ENCODE data around the gene MRPL14. TPM values are rescaled to one million over a fixed set of nuclear protein-coding genes. Genes with fewer than 3 reads are reported as not detected.

The MRPL14 gene
- total RNA-seq, 1 donor from 2014 or later, result 67.3 TPM

DNA sequence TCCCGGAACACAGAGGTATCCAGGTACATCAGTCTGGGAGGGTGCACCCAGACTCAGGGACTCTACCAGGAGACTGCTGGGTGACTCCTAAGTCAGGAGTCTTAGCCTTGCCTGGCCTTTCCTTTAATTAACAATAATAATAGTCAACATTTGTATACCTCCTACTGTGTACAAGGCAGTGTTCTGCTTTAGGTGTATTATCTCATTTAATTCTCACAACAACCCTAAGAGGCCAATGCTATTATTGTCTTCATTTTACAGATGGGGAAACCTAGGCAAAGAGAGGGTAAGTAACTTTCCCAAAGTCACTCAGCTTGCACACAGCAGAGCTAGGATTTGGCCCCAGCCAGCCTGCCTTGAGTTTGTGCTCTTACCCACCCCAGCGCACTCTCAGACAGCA is 39.6 kb downstream of the MRPL14 start:
- peaks cover 4% of the 10 kb centered on the region for H3K4me1 Mint-ChIP-seq (ENCODE audit: low read depth)
- intact Hi-C loops (cut with micrococcal nuclease), result no loop called here
- no peaks in the 10 kb centered on the region for H3K27me3 Mint-ChIP-seq (ENCODE audit: low read depth)
- DNase-seq (ENCODE audit: low spot score), result no peak
- no peak overlapping the region for H3K27ac Mint-ChIP-seq
- H3K4me3 Mint-ChIP-seq (ENCODE audit: low read depth), result no peak overlapping the region
- H3K36me3 Mint-ChIP-seq (ENCODE audit: low read depth), result peaks cover 4% of the 10 kb centered on the region
- no peaks in the 10 kb centered on the region for H3K9me3 Mint-ChIP-seq

DNA sequence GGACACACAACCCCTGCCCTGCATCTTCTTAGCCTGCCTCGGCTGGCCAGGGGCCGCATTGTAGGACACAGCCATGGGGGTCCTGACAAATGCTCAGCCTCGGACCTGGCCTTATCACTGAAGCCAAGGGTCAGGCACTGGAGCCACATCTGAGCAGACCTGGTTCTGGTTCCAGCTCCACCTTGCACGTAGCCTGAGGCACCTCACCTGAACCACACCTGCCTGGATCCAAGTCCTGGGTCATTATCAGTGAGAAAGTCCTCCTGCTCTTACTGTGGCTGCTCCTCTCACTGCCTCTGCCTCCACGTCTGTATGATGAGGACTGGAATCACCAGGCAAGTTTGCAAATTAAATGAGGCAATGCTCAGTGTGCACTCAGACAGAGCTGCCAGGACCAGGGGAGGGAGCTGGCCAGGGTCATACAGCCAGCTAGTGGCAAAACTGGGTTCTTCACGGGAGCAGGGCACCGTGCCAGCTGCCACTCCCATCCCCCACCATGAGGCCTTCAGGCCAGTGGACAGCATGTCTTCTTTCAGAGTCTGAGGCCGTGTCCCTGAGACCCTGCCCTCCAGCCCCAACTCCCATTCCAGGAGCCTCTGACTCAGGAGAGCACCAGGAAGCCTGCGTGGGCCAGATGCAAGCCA is 40.2 kb downstream of the MRPL14 start:
- no peak overlapping the region for H3K27ac Mint-ChIP-seq
- H3K9me3 Mint-ChIP-seq, result no peaks in the 10 kb centered on the region
- H3K36me3 Mint-ChIP-seq (ENCODE audit: low read depth), result peaks cover 4% of the 10 kb centered on the region
- intact Hi-C loops (cut with micrococcal nuclease), result no loop called here
- H3K4me1 Mint-ChIP-seq (ENCODE audit: low read depth), result peaks cover 4% of the 10 kb centered on the region
- no peaks in the 10 kb centered on the region for H3K27me3 Mint-ChIP-seq (ENCODE audit: low read depth)
- no peak overlapping the region for H3K4me3 Mint-ChIP-seq (ENCODE audit: low read depth)
- DNase-seq (ENCODE audit: low spot score), result no peak

- H3K36me3 Mint-ChIP-seq (ENCODE audit: low read depth), result no peaks in the 10 kb centered on the region
- intact Hi-C loops (cut with micrococcal nuclease), result no loop called here
Measured at GRCh38 chr6:44085219-44085618, 42.0 kb downstream of the MRPL14 start.

DNA sequence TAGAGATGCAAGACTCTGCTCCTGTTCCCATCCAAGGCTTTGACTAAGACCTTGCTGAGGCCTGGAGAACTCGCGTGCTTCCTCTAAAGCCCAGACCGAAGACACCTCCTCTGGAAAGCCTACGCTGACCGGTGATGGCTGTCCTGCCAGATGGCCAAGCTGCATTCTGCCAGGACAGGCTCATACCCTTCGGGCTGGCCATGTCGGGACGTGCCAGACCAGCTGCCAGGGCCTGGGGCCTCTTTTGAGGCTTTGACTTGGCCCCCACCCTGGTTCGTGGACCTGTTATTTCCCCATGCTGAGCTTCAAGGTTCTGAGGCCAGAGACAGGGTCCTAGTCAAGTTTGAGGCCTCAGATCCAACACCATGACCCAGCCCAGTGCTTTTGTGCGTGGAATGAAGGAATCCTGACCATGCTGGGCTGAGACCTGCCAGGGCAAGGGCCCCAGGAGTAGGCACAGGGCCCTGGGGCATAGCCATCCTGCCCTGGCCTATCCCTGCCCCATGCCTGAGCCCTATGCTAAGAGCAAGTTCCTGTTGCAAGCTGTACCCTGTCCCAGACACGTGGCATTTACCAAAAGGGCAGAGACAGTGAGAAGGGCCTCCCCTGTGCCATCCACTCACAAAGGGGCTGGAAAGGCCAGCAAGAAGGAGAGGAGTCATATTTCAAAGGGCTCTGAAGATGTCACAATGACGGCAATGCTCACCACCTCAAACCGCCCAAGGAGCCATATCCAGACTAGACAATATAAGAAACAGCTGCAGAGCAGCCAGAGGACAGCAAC is 42.8 kb downstream of the MRPL14 start:
- DNase-seq (ENCODE audit: low spot score), result no peak
- no peak overlapping the region for H3K27ac Mint-ChIP-seq

More at GRCh38 chr6:44085219-44085618, 42.0 kb downstream of the MRPL14 start:
- Mint-ChIP-seq H3K27ac (no peak overlapping the region), H3K27me3 (ENCODE audit: low read depth) (no peaks in the 10 kb centered on the region), H3K4me3 (ENCODE audit: low read depth) (no peak overlapping the region), H3K9me3 (no peaks in the 10 kb centered on the region), H3K4me1 (ENCODE audit: low read depth) (peaks cover 6% of the 10 kb centered on the region)
- DNase-seq (ENCODE audit: low spot score), result no peak

GRCh38 chr6:44082872-44083321 is 44.4 kb downstream of the MRPL14 start:
- H3K27me3 Mint-ChIP-seq (ENCODE audit: low read depth), result peaks cover 1% of the 10 kb centered on the region
- no peaks in the 10 kb centered on the region for H3K9me3 Mint-ChIP-seq
- intact Hi-C loops (cut with micrococcal nuclease), result no loop called here
- DNase-seq (ENCODE audit: low spot score), result no peak
- no peaks in the 10 kb centered on the region for H3K36me3 Mint-ChIP-seq (ENCODE audit: low read depth)
- peaks cover 8% of the 10 kb centered on the region for H3K4me1 Mint-ChIP-seq (ENCODE audit: low read depth)
- H3K4me3 Mint-ChIP-seq (ENCODE audit: low read depth), result no peak overlapping the region
- no peak overlapping the region for H3K27ac Mint-ChIP-seq

More for the DNA sequence above, 42.8 kb downstream of the MRPL14 start:
- H3K36me3 Mint-ChIP-seq (ENCODE audit: low read depth), result no peaks in the 10 kb centered on the region
- intact Hi-C loops (cut with micrococcal nuclease), result no loop called here
- H3K27me3 Mint-ChIP-seq (ENCODE audit: low read depth), result no peaks in the 10 kb centered on the region
- peaks cover 6% of the 10 kb centered on the region for H3K4me1 Mint-ChIP-seq (ENCODE audit: low read depth)
- H3K4me3 Mint-ChIP-seq (ENCODE audit: low read depth), result no peak overlapping the region
- no peaks in the 10 kb centered on the region for H3K9me3 Mint-ChIP-seq

GRCh38 chr6:44081753-44082152 is 45.5 kb downstream of the MRPL14 start:
- Mint-ChIP-seq H3K9me3 (no peaks in the 10 kb centered on the region), H3K36me3 (ENCODE audit: low read depth) (no peaks in the 10 kb centered on the region), H3K27ac (no peak overlapping the region), H3K27me3 (ENCODE audit: low read depth) (peaks cover 1% of the 10 kb centered on the region), H3K4me3 (ENCODE audit: low read depth) (no peak overlapping the region), H3K4me1 (ENCODE audit: low read depth) (peaks cover 8% of the 10 kb centered on the region)
- intact Hi-C loops (cut with micrococcal nuclease), result no loop called here
- no peak for DNase-seq (ENCODE audit: low spot score)

GRCh38 chr6:44080561-44081521 is 46.4 kb downstream of the MRPL14 start:
- intact Hi-C loops (cut with micrococcal nuclease), result no loop called here
- Mint-ChIP-seq H3K27ac (no peak overlapping the region), H3K4me3 (ENCODE audit: low read depth) (no peak overlapping the region), H3K27me3 (ENCODE audit: low read depth) (peaks cover 1% of the 10 kb centered on the region), H3K9me3 (no peaks in the 10 kb centered on the region), H3K4me1 (ENCODE audit: low read depth) (peaks cover 8% of the 10 kb centered on the region), H3K36me3 (ENCODE audit: low read depth) (no peaks in the 10 kb centered on the region)
- no peak for DNase-seq (ENCODE audit: low spot score)

DNA sequence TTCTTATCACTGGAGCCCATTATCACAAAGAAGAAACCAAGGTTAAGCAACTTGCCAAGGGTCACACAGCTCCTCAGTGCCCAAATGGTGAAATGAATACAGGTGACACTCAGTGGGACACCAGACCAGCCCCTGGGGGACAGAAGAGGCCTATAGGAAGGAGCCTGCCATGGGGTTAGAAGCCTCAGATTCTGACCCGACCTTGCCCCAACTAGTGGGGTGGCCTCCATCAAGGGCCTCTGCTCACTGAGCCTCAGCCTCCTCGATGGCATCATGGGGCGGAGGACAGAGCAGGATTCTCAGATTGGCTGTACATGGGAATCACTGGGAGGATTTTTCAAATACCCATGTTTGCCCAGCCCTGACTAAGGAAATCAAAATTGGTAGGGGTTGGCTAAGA is 47.6 kb downstream of the MRPL14 start:
- H3K4me1 Mint-ChIP-seq (ENCODE audit: low read depth), result peaks cover 9% of the 10 kb centered on the region
- H3K4me3 Mint-ChIP-seq (ENCODE audit: low read depth), result no peak overlapping the region
- H3K27ac Mint-ChIP-seq, result no peak overlapping the region
- no peaks in the 10 kb centered on the region for H3K36me3 Mint-ChIP-seq (ENCODE audit: low read depth)
- peaks cover 1% of the 10 kb centered on the region for H3K27me3 Mint-ChIP-seq (ENCODE audit: low read depth)
- intact Hi-C loops (cut with micrococcal nuclease), result loop anchor here (1.0 to 10.0 kb wide), 5 partner anchors 155 to 471 kb away; no protein-coding TSS in a partner anchor
- no peaks in the 10 kb centered on the region for H3K9me3 Mint-ChIP-seq
- DNase-seq (ENCODE audit: low spot score), result no peak

GRCh38 chr6:44078827-44079671 is 48.2 kb downstream of the MRPL14 start:
- H3K4me3 Mint-ChIP-seq (ENCODE audit: low read depth), result no peak overlapping the region
- intact Hi-C loops (cut with micrococcal nuclease), result loop anchor here (1.0 to 10.0 kb wide), 5 partner anchors 154 to 471 kb away; no protein-coding TSS in a partner anchor
- peaks cover 1% of the 10 kb centered on the region for H3K27me3 Mint-ChIP-seq (ENCODE audit: low read depth)
- no peak overlapping the region for H3K27ac Mint-ChIP-seq
- no peaks in the 10 kb centered on the region for H3K9me3 Mint-ChIP-seq
- DNase-seq (ENCODE audit: low spot score), result peak; percentile 58
- H3K36me3 Mint-ChIP-seq (ENCODE audit: low read depth), result no peaks in the 10 kb centered on the region
- H3K4me1 Mint-ChIP-seq (ENCODE audit: low read depth), result peaks cover 15% of the 10 kb centered on the region

DNA sequence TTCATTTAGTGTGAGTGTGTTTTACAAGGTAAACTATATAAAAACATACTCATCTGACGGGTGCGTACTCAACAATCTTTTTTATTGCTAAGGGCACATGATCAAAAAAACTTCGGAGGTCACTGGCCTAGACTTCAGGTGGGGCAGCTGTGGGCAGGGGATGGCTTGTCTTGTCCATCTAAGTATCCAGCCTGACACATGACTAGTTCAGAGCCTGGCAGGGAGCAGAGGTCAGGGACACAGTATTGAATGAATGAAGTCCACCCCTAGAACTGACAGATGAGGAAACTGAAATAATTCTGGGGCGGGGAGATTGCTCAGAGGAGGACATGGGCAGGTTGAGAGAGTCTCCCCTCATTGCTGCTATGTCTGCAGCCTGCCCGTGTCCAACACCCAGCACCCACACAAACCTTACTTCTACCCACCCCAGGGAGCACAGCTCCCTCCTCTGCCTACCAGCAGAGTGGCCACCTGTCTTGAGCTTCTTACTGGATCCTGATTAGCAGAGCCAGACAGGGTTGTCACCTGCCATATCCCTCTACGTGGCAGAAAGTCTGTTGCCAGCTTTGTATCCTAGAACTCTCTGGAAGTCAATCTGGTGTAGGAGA is 48.9 kb downstream of the MRPL14 start:
- DNase-seq (ENCODE audit: low spot score), result no peak
- Mint-ChIP-seq H3K27me3 (ENCODE audit: low read depth) (peaks cover 1% of the 10 kb centered on the region), H3K36me3 (ENCODE audit: low read depth) (no peaks in the 10 kb centered on the region), H3K4me1 (ENCODE audit: low read depth) (peaks cover 20% of the 10 kb centered on the region), H3K9me3 (no peaks in the 10 kb centered on the region), H3K4me3 (ENCODE audit: low read depth) (no peak overlapping the region), H3K27ac (no peak overlapping the region)
- intact Hi-C loops (cut with micrococcal nuclease), result loop anchor here (10.0 kb wide), 1 partner anchor 154 kb away; no protein-coding TSS in a partner anchor

- intact Hi-C loops (cut with micrococcal nuclease), result loop anchor here (10.0 kb wide), 1 partner anchor 153 kb away; no protein-coding TSS in a partner anchor
- H3K36me3 Mint-ChIP-seq (ENCODE audit: low read depth), result no peaks in the 10 kb centered on the region
- H3K4me3 Mint-ChIP-seq (ENCODE audit: low read depth), result no peak overlapping the region
- peaks cover 22% of the 10 kb centered on the region for H3K4me1 Mint-ChIP-seq (ENCODE audit: low read depth)
- no peak overlapping the region for H3K27ac Mint-ChIP-seq
- no peaks in the 10 kb centered on the region for H3K9me3 Mint-ChIP-seq
- H3K27me3 Mint-ChIP-seq (ENCODE audit: low read depth), result peaks cover 1% of the 10 kb centered on the region
- no peak for DNase-seq (ENCODE audit: low spot score)
Measured at GRCh38 chr6:44077214-44077946, 49.9 kb downstream of the MRPL14 start.
